BJ (cell line): ENCODE results near the gene CTR9. TPM values are rescaled to one million over a fixed set of nuclear protein-coding genes. Genes with fewer than 3 reads are reported as not detected.

Experiments used
- CTCF ChIA-PET: fragments of 350-600 bp; formaldehyde crosslinking; extraction: SDS; loops from one replicate; lab custom pipeline; 2021; ENCODE audit warnings: antibody characterized with exemption, inconsistent platforms; lab: Yijun Ruan, JAX
- POLR2A ChIA-PET: fragments of 300-600 bp; sonication (Branson Sonifier 250); formaldehyde crosslinking; extraction: SDS; loops from one replicate; lab custom pipeline; 2021; ENCODE audit warnings: antibody characterized with exemption; lab: Charles Lee
- DNase-seq: peaks from one replicate; pipeline ENCODE4 v3.0.0-alpha.2; 2011; ENCODE audit warnings: low read depth
- H3K27me3 ChIP-seq: 2 replicates; pipeline ENCODE4 v1.6.0; 2011; ENCODE audit warnings: low read length; ENCODE audit not compliant: control insufficient read depth, insufficient read depth
- H3K36me3 ChIP-seq: 2 replicates; pipeline ENCODE4 v1.5.1; 2011; ENCODE audit warnings: low read length; ENCODE audit not compliant: control insufficient read depth, insufficient read depth
- H3K4me3 ChIP-seq: 2 replicates; pipeline ENCODE4 v1.5.1; 2011; ENCODE audit warnings: low read depth, mild to moderate bottlenecking, control low read depth, low read length
- CTCF ChIP-seq: IDR thresholded peaks from 2 replicates; pipeline ENCODE4 v1.5.1; 2011; ENCODE audit warnings: low read depth, mild to moderate bottlenecking, control low read depth, inconsistent platforms, low read length, moderate library complexity; ENCODE audit not compliant: insufficient read depth
- polyA plus RNA-seq: library from polyadenylated mRNA; depleted of rRNA; stranded (reverse); fragments of >200 nt; gene quantifications from 2 replicates; pipeline ENCODE4 v1.2.3, GENCODE V29; 2011

CTR9 gene
- polyA plus RNA-seq, 1 experiment = 6.6 TPM

- DNase-seq = no peak
- H3K4me3 ChIP-seq = no peak overlapping the region
- no peak for TF ChIP-seq CTCF
- POLR2A ChIA-PET = no interaction called here
- H3K36me3 ChIP-seq = peaks cover 15% of the 10 kb centered on the region
- CTCF ChIA-PET = interaction anchor here (1.6 kb wide), 1 partner anchor 9 kb away, joined by 4 read pairs; no protein-coding TSS in a partner anchor
- no peaks in the 10 kb centered on the region for H3K27me3 ChIP-seq
These were observed 26.8 kb downstream of the CTR9 start for GRCh38 chr11:10777806-10778205.

GRCh38 chr11:10778217-10778970 is 27.3 kb downstream of the CTR9 start:
- CTCF ChIA-PET = interaction anchor here (1.2 to 1.6 kb wide), 3 partner anchors 8 to 14 kb away, joined by 4 to 8 read pairs (median 8); no protein-coding TSS in a partner anchor
- peak; percentile 67 for DNase-seq
- POLR2A ChIA-PET = no interaction called here

GRCh38 chr11:10779086-10779485 is 28.0 kb downstream of the CTR9 start:
- ChIA-PET POLR2A (no interaction called here), CTCF (interaction anchor here (1.2 kb wide), 2 partner anchors 8 to 13 kb away, joined by 8 read pairs; no protein-coding TSS in a partner anchor)
- no peak overlapping the region for H3K4me3 ChIP-seq
- peaks cover 13% of the 10 kb centered on the region for H3K36me3 ChIP-seq
- no peak for TF ChIP-seq CTCF
- no peak for DNase-seq
- H3K27me3 ChIP-seq = no peaks in the 10 kb centered on the region

More at GRCh38 chr11:10778217-10778970, 27.3 kb downstream of the CTR9 start:
- Histone ChIP-seq H3K36me3 (peaks cover 13% of the 10 kb centered on the region), H3K27me3 (no peaks in the 10 kb centered on the region), H3K4me3 (no peak overlapping the region)
- no peak for TF ChIP-seq CTCF

GRCh38 chr11:10780040-10780439 is 29.0 kb downstream of the CTR9 start:
- Histone ChIP-seq H3K4me3 (no peak overlapping the region), H3K36me3 (peaks cover 13% of the 10 kb centered on the region), H3K27me3 (no peaks in the 10 kb centered on the region)
- no peak for TF ChIP-seq CTCF
- POLR2A ChIA-PET = no interaction called here
- CTCF ChIA-PET = interaction anchor here (1.8 to 5.5 kb wide), 2 partner anchors 9 to 12 kb away, joined by 13 to 29 read pairs; no protein-coding TSS in a partner anchor
- DNase-seq = no peak

- Histone ChIP-seq H3K27me3 (no peaks in the 10 kb centered on the region; the same call in 1 of the 2 replicates), H3K4me3 (no peak overlapping the region), H3K36me3 (peaks cover 4% of the 10 kb centered on the region; the same call in 1 of the 2 replicates)
- ChIA-PET POLR2A (no interaction called here), CTCF (interaction anchor here (0.9 to 5.5 kb wide), 5 partner anchors 8 to 1003 kb away, joined by 3 to 29 read pairs (median 6); no protein-coding TSS in a partner anchor)
- no peak for DNase-seq
- no peak for TF ChIP-seq CTCF
These were observed 33.4 kb downstream of the CTR9 start for GRCh38 chr11:10784232-10785145.
